Mucosa of descending colon (tissue), 3 donors: ENCODE data around the gene DNM1. TPM values are rescaled to one million over a fixed set of nuclear protein-coding genes. Genes with fewer than 3 reads are reported as not detected.
A peak's percentile ranks its signal among the peaks of the same experiment; 100 is the strongest.

Experiments used
- ATAC-seq: fragments of 200-7000 bp; cut with Tn5 transposase; one replicate; pipeline ENCODE4 v1.9.1; 2020; ENCODE audit warnings: mild to moderate bottlenecking, moderate library complexity
- DNase-seq, 3 donors: peaks; one replicate each; pipeline ENCODE4 v3.0.0-alpha.2; 2020
- H3K36me3 ChIP-seq: fragments of 200-600 bp; one replicate; pipeline ENCODE4 v1.8.0; 2021; ENCODE audit warnings: low read depth, mild to moderate bottlenecking
- H3K4me1 ChIP-seq: fragments of 200-600 bp; one replicate; pipeline ENCODE4 v1.8.0; 2021; ENCODE audit warnings: low read depth, mild to moderate bottlenecking
- H3K4me3 ChIP-seq: fragments of 200-600 bp; one replicate; pipeline ENCODE4 v1.8.0; 2021; ENCODE audit warnings: mild to moderate bottlenecking
- H3K9me3 ChIP-seq: fragments of 200-600 bp; one replicate; pipeline ENCODE4 v1.8.0; 2021; ENCODE audit warnings: mild to moderate bottlenecking
- intact Hi-C, 2 donors: fragments of 100-400 bp; cut with DNase I in 1 of 2; cut with micrococcal nuclease in 1 of 2; formaldehyde crosslinking; loops; one replicate each; pipeline versions ENCODE4 v1.11.0 to v1.11.1; 2022; cut with DNase I, micrococcal nuclease
- total RNA-seq, 3 donors: library from RNA; stranded (reverse); fragmentation: NEBNext Ultra II Directional in 2 of 3; extraction: Animal tissue kit (Norgen Biotek cat#: 25700) in 2 of 3; gene quantifications; one replicate each; pipeline versions ENCODE4 v1.2.1 to v1.2.4, GENCODE V29; 2021 to 2023
- TF ChIP-seq, protein P1 (sequence below): fragments of 200-600 bp; IDR thresholded peaks from one replicate; pipeline ENCODE4 v1.8.0; 2022; ENCODE audit warnings: antibody characterized with exemption, mild to moderate bottlenecking
- donor health status: DM: no; HTN: no; CAD: no; lungs with moderate emphysema.
- donor health status: DM: no; HTN: no; CAD: no.
- donor health status: DM: no; HTN: yes; CAD: no.

DNM1 gene
- total RNA-seq, 3 donors from 2014 or later = 4.0 to 19.0 (median 6.7) TPM

DNA sequence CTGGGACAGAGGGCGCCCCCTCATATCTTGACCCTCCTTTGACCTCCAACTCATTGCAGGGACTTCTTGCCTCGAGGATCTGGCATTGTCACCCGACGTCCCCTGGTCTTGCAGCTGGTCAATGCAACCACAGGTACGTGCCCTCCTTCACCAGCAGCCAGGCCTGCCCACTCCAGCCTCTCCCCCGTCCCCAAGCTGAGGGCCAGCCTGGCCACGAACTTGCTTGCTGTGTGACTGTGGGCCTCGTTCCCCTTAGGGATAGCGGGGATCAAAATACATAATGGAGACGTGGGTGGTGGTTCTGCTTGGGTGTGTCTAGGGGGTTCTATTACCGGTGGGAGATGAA lies 15.0 kb downstream of the DNM1 start:
- H3K4me1 ChIP-seq = peaks cover 9% of the 10 kb centered on the region
- H3K4me3 ChIP-seq = no peak overlapping the region
- TF ChIP-seq, protein P1, sequence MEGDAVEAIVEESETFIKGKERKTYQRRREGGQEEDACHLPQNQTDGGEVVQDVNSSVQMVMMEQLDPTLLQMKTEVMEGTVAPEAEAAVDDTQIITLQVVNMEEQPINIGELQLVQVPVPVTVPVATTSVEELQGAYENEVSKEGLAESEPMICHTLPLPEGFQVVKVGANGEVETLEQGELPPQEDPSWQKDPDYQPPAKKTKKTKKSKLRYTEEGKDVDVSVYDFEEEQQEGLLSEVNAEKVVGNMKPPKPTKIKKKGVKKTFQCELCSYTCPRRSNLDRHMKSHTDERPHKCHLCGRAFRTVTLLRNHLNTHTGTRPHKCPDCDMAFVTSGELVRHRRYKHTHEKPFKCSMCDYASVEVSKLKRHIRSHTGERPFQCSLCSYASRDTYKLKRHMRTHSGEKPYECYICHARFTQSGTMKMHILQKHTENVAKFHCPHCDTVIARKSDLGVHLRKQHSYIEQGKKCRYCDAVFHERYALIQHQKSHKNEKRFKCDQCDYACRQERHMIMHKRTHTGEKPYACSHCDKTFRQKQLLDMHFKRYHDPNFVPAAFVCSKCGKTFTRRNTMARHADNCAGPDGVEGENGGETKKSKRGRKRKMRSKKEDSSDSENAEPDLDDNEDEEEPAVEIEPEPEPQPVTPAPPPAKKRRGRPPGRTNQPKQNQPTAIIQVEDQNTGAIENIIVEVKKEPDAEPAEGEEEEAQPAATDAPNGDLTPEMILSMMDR = no peak
- no peaks in the 10 kb centered on the region for H3K36me3 ChIP-seq
- DNase-seq (no peak), ATAC-seq (no peak)
- intact Hi-C loops = no loop called here
- no peaks in the 10 kb centered on the region for H3K9me3 ChIP-seq

DNA sequence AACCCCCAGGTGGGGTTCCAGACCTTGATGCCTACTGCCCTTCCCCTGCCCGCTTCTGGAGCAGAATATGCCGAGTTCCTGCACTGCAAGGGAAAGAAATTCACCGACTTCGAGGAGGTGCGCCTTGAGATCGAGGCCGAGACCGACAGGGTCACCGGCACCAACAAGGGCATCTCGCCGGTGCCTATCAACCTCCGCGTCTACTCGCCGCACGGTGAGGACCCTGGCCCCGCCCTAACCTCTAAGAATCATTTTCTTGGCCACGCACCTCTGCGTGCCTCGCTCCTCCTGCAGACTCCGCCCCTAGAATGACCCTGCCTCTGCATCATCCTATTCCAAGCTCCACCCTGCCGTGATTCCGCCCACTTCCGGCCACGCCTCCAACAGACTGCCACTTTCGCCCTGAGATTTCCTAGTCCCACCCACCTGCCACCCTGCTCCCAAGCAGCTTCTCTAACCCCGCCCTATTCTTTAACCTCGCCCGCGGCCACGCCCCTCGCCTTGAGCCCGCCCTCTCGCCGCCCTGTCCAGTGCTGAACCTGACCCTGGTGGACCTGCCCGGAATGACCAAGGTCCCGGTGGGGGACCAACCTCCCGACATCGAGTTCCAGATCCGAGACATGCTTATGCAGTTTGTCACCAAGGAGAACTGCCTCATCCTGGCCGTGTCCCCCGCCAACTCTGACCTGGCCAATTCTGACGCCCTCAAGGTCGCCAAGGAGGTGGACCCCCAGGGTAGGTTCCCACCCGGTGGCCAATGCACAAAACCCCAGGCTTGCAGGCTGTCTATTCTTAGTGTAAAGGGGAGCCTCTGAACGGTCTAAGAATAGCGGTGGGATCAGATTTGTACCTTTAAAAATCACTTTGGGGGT lies 15.6 kb downstream of the DNM1 start:
- Histone ChIP-seq H3K36me3 (no peaks in the 10 kb centered on the region), H3K4me1 (peaks cover 9% of the 10 kb centered on the region), H3K4me3 (no peak overlapping the region), H3K9me3 (no peaks in the 10 kb centered on the region)
- intact Hi-C loops = no loop called here
- peak; percentile 98 to 99 (median 99) for DNase-seq
- peak; percentile 98 for ATAC-seq
- TF ChIP-seq, protein P1 = no peak

GRCh38 chr9:128219831-128220230 lies 16.7 kb downstream of the DNM1 start:
- no peaks in the 10 kb centered on the region for H3K36me3 ChIP-seq
- H3K4me1 ChIP-seq = peaks cover 9% of the 10 kb centered on the region
- DNase-seq = no peak
- intact Hi-C loops = no loop called here
- H3K9me3 ChIP-seq = no peaks in the 10 kb centered on the region
- TF ChIP-seq, protein P1 = no peak
- no peak for ATAC-seq
- H3K4me3 ChIP-seq = no peak overlapping the region

- Histone ChIP-seq H3K4me3 (no peak overlapping the region), H3K9me3 (no peaks in the 10 kb centered on the region), H3K36me3 (no peaks in the 10 kb centered on the region), H3K4me1 (peaks cover 9% of the 10 kb centered on the region)
- ATAC-seq (no peak), DNase-seq (no peak)
- TF ChIP-seq, protein P1 = no peak
- intact Hi-C loops = no loop called here
Observed at GRCh38 chr9:128222026-128222425, 18.8 kb downstream of the DNM1 start.

GRCh38 chr9:128222880-128223670 lies 19.9 kb downstream of the DNM1 start:
- ATAC-seq = no peak
- Histone ChIP-seq H3K9me3 (no peaks in the 10 kb centered on the region), H3K36me3 (no peaks in the 10 kb centered on the region), H3K4me3 (no peak overlapping the region), H3K4me1 (peaks cover 4% of the 10 kb centered on the region)
- no peak for DNase-seq
- TF ChIP-seq, protein P1 = no peak
- intact Hi-C loops = no loop called here
